Measurements from ENCODE around the gene TRAF5. TPM values are rescaled to one million over a fixed set of nuclear protein-coding genes. Genes with fewer than 3 reads are reported as not detected.
"Not testable (repeated sequence)": the region's sequence is repeated elsewhere in the genome, so short reads cannot be mapped to it uniquely, and the experiment has no call there.

TRAF5 gene
- total RNA-seq, 1 experiment from 2014 or later, result 15.2 TPM

- no TSS peak for BruUV-seq (replicated peaks)
- Mint-ChIP-seq H3K9me3 (ENCODE audit: low read depth, unreplicated experiment) (no peaks in the 10 kb centered on the region), H3K27ac (ENCODE audit: unreplicated experiment) (no peak overlapping the region), H3K4me3 (ENCODE audit: low read depth, unreplicated experiment) (no peak overlapping the region), H3K36me3 (ENCODE audit: insufficient read depth, unreplicated experiment) (peaks cover 12% of the 10 kb centered on the region), H3K27me3 (ENCODE audit: unreplicated experiment) (no peaks in the 10 kb centered on the region), H3K4me1 (ENCODE audit: low read depth, unreplicated experiment) (no peaks in the 10 kb centered on the region)
- intact Hi-C loops (cut with micrococcal nuclease; ENCODE audit: unreplicated experiment), result no loop called here
- CTCF ChIA-PET, result no interaction called here
- DNase-seq, result no peak
- no peak for TF ChIP-seq CTCF (IDR thresholded peaks at IDR 0.05; ENCODE audit: unreplicated experiment)
Observed at GRCh38 chr1:211313392-211313791, 13.2 kb upstream of the TRAF5 start.

- Mint-ChIP-seq H3K4me3 (ENCODE audit: low read depth, unreplicated experiment) (no peak overlapping the region), H3K27ac (ENCODE audit: unreplicated experiment) (no peak overlapping the region), H3K27me3 (ENCODE audit: unreplicated experiment) (no peaks in the 10 kb centered on the region), H3K9me3 (ENCODE audit: low read depth, unreplicated experiment) (no peaks in the 10 kb centered on the region), H3K36me3 (ENCODE audit: insufficient read depth, unreplicated experiment) (peaks cover under 1% of the 10 kb centered on the region), H3K4me1 (ENCODE audit: low read depth, unreplicated experiment) (peaks cover 8% of the 10 kb centered on the region)
- DNase-seq, result no peak
- TF ChIP-seq CTCF (IDR thresholded peaks at IDR 0.05; ENCODE audit: unreplicated experiment), result no peak
- CTCF ChIA-PET, result interaction anchor here (0.6 to 0.7 kb wide), 2 partner anchors 294 to 1087 kb away, joined by 3 to 5 read pairs; no protein-coding TSS in a partner anchor
- intact Hi-C loops (cut with micrococcal nuclease; ENCODE audit: unreplicated experiment), result no loop called here
- no TSS peak for BruUV-seq (replicated peaks)
Observed at GRCh38 chr1:211318576-211319280, 7.9 kb upstream of the TRAF5 start.

GRCh38 chr1:211319892-211320291 lies 6.7 kb upstream of the TRAF5 start:
- H3K4me3 Mint-ChIP-seq (ENCODE audit: low read depth, unreplicated experiment), result no peak overlapping the region
- no peak overlapping the region for H3K27ac Mint-ChIP-seq (ENCODE audit: unreplicated experiment)
- no peaks in the 10 kb centered on the region for H3K27me3 Mint-ChIP-seq (ENCODE audit: unreplicated experiment)
- H3K36me3 Mint-ChIP-seq (ENCODE audit: insufficient read depth, unreplicated experiment), result no peaks in the 10 kb centered on the region
- intact Hi-C loops (cut with micrococcal nuclease; ENCODE audit: unreplicated experiment), result no loop called here
- no peak for DNase-seq
- no peaks in the 10 kb centered on the region for H3K9me3 Mint-ChIP-seq (ENCODE audit: low read depth, unreplicated experiment)
- no peak for TF ChIP-seq CTCF (IDR thresholded peaks at IDR 0.05; ENCODE audit: unreplicated experiment)
- peaks cover 8% of the 10 kb centered on the region for H3K4me1 Mint-ChIP-seq (ENCODE audit: low read depth, unreplicated experiment)
- CTCF ChIA-PET, result no interaction called here
- BruUV-seq (replicated peaks), result no TSS peak

GRCh38 chr1:211320980-211321379 lies 5.7 kb upstream of the TRAF5 start:
- no peak for DNase-seq
- no peak for TF ChIP-seq CTCF (IDR thresholded peaks at IDR 0.05; ENCODE audit: unreplicated experiment)
- CTCF ChIA-PET, result interaction anchor here (1.3 kb wide), 1 partner anchor 194 kb away, joined by 3 read pairs; no protein-coding TSS in a partner anchor
- intact Hi-C loops (cut with micrococcal nuclease; ENCODE audit: unreplicated experiment), result no loop called here
- H3K4me3 Mint-ChIP-seq (ENCODE audit: low read depth, unreplicated experiment), result no peak overlapping the region
- H3K27ac Mint-ChIP-seq (ENCODE audit: unreplicated experiment), result no peak overlapping the region
- peaks cover 5% of the 10 kb centered on the region for H3K36me3 Mint-ChIP-seq (ENCODE audit: insufficient read depth, unreplicated experiment)
- BruUV-seq (replicated peaks), result no TSS peak
- no peaks in the 10 kb centered on the region for H3K27me3 Mint-ChIP-seq (ENCODE audit: unreplicated experiment)
- no peaks in the 10 kb centered on the region for H3K9me3 Mint-ChIP-seq (ENCODE audit: low read depth, unreplicated experiment)
- peaks cover 11% of the 10 kb centered on the region for H3K4me1 Mint-ChIP-seq (ENCODE audit: low read depth, unreplicated experiment)

GRCh38 chr1:211321646-211322045 lies 5.0 kb upstream of the TRAF5 start:
- Mint-ChIP-seq H3K4me1 (ENCODE audit: low read depth, unreplicated experiment) (peaks cover 17% of the 10 kb centered on the region), H3K36me3 (ENCODE audit: insufficient read depth, unreplicated experiment) (peaks cover 12% of the 10 kb centered on the region)
- DNase-seq; H3K9me3 Mint-ChIP-seq (ENCODE audit: low read depth, unreplicated experiment); H3K27ac Mint-ChIP-seq (ENCODE audit: unreplicated experiment); H3K4me3 Mint-ChIP-seq (ENCODE audit: low read depth, unreplicated experiment); H3K27me3 Mint-ChIP-seq (ENCODE audit: unreplicated experiment); BruUV-seq (replicated peaks): not testable (repeated sequence)
- intact Hi-C loops (cut with micrococcal nuclease; ENCODE audit: unreplicated experiment), result loop anchor here (2.0 kb wide), 3 partner anchors 61 to 257 kb away; partner anchors contain the start of gene SLC30A1
- CTCF ChIA-PET, result interaction anchor here (0.7 to 1.3 kb wide), 2 partner anchors 10 to 194 kb away, joined by 3 read pairs; no protein-coding TSS in a partner anchor

Data from Calu3 (cell line).